K562 (cell line): Measurements from ENCODE around the gene TMEM19.

Experiments
- ARID3A ChIP-seq: IDR thresholded peaks from 2 replicates; pipeline ENCODE4 v1.6.1; 2012; ENCODE audit warnings: low read depth, low read length, improper control_type of control experiment, borderline replicate concordance
- GABPB1 ChIP-seq: sonication (generic); formaldehyde crosslinking; IDR thresholded peaks from 2 replicates; pipeline ENCODE4 v1.8.0; 2022; ENCODE audit warnings: mild to moderate bottlenecking, missing genetic modification reagents
- HNRNPUL1 ChIP-seq: fragments of 200-400 bp; formaldehyde crosslinking; IDR thresholded peaks from 2 replicates; pipeline ENCODE4 v1.6.1; 2017; ENCODE audit warnings: low read length
- JUND ChIP-seq, 2 experiments: IDR thresholded peaks; 2 replicates in 1 of 2; 3 replicates in 1 of 2; pipeline ENCODE4 v1.6.1; 2011; ENCODE audit warnings: borderline replicate concordance in 2 of 2, low read depth in 2 of 2, low read length in 2 of 2, improper control_type of control experiment in 1 of 2, missing biosample characterization in 1 of 2, missing genetic modification characterization in 1 of 2, missing genetic modification reagents in 1 of 2
- ZBTB1 ChIP-seq: sonication (generic); formaldehyde crosslinking; IDR thresholded peaks from 2 replicates; pipeline ENCODE4 v1.8.1; 2023; ENCODE audit warnings: missing genetic modification reagents, low read depth, mild to moderate bottlenecking, borderline replicate concordance
- ZNF217 ChIP-seq: sonication (generic); formaldehyde crosslinking; IDR thresholded peaks from 2 replicates; pipeline ENCODE4 v1.8.0; 2022; ENCODE audit warnings: mild to moderate bottlenecking, missing genetic modification reagents
- ZNF239 ChIP-seq: fragments of 250-450 bp; sonication (Bioruptor Pico); IDR thresholded peaks from 2 replicates; pipeline ENCODE4 v1.4.0; 2020; ENCODE audit warnings: mild to moderate bottlenecking
- TF ChIP-seq, protein P1 (sequence below): fragments of 450-650 bp; IDR thresholded peaks from 2 replicates; pipeline ENCODE4 v1.6.1; 2016; ENCODE audit warnings: low read depth

- TF ChIP-seq HNRNPUL1 (no peak), JUND (IDR thresholded peaks at IDR 0.05; ENCODE audit: borderline replicate concordance, low read depth, low read length) (no peak), JUND (tag; IDR thresholded peaks at IDR 0.05; ENCODE audit: borderline replicate concordance, low read depth, low read length) (no peak), ZNF239 (CRISPR knock-in tag) (no peak), ARID3A (no peak), GABPB1 (no peak), ZBTB1 (CRISPR knock-in tag) (no peak), ZNF217 (CRISPR knock-in tag) (no peak)
- TF ChIP-seq, protein P1, sequence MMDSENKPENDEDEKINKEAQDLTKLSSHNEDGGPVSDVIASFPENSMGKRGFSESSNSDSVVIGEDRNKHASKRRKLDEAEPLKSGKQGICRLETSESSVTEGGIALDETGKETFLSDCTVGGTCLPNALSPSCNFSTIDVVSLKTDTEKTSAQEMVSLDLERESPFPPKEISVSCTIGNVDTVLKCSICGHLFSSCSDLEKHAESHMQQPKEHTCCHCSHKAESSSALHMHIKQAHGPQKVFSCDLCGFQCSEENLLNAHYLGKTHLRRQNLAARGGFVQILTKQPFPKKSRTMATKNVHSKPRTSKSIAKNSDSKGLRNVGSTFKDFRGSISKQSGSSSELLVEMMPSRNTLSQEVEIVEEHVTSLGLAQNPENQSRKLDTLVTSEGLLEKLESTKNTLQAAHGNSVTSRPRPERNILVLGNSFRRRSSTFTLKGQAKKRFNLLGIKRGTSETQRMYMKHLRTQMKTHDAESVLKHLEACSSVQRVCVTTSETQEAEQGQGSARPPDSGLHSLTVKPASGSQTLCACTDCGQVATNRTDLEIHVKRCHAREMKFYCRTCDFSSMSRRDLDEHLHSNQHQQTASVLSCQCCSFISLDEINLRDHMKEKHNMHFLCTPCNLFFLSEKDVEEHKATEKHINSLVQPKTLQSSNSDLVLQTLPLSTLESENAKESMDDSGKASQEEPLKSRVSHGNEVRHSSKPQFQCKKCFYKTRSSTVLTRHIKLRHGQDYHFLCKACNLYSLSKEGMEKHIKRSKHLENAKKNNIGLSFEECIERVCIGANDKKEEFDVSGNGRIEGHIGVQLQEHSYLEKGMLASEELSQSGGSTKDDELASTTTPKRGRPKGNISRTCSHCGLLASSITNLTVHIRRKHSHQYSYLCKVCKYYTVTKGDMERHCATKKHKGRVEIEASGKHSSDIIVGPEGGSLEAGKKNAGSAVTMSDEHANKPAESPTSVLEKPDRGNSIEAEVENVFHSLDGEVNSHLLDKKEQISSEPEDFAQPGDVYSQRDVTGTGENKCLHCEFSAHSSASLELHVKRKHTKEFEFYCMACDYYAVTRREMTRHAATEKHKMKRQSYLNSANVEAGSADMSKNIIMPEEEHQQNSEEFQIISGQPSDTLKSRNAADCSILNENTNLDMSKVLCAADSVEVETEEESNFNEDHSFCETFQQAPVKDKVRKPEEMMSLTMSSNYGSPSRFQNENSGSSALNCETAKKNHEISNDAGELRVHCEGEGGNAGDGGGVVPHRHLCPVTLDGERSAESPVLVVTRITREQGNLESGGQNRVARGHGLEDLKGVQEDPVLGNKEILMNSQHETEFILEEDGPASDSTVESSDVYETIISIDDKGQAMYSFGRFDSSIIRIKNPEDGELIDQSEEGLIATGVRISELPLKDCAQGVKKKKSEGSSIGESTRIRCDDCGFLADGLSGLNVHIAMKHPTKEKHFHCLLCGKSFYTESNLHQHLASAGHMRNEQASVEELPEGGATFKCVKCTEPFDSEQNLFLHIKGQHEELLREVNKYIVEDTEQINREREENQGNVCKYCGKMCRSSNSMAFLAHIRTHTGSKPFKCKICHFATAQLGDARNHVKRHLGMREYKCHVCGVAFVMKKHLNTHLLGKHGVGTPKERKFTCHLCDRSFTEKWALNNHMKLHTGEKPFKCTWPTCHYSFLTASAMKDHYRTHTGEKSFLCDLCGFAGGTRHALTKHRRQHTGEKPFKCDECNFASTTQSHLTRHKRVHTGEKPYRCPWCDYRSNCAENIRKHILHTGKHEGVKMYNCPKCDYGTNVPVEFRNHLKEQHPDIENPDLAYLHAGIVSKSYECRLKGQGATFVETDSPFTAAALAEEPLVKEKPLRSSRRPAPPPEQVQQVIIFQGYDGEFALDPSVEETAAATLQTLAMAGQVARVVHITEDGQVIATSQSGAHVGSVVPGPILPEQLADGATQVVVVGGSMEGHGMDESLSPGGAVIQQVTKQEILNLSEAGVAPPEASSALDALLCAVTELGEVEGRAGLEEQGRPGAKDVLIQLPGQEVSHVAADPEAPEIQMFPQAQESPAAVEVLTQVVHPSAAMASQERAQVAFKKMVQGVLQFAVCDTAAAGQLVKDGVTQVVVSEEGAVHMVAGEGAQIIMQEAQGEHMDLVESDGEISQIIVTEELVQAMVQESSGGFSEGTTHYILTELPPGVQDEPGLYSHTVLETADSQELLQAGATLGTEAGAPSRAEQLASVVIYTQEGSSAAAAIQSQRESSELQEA: no peak
Observed at GRCh38 chr12:71638499-71638898, 47.4 kb upstream of the TMEM19 start.
